ENCODE measurements around the gene PNPLA7.

Gene PNPLA7

DNA sequence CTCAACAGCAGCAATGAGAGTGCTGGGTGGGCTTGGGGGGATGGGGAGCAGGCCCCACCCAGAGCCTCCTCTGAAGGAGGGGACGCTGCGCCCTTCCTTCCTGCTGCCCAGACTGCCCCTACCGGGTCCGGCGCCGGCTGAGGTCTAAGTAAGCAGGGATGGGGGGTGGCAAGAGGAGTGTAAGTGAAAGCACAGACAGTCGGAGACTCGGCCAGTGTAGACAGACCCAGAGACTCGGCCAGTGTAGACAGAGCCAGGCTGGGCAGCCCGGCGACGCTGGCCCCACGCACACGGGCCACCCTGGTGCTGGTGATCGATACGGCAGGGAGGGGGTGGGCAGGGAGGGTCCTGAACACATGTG is 101.6 kb downstream of the PNPLA7 start:
- no peak overlapping the region for H3K4me3 ChIP-seq (ENCODE audit: low read length)
- H3K36me3 ChIP-seq (ENCODE audit: control insufficient read depth, insufficient read depth, low read length), result peaks cover 2% of the 10 kb centered on the region
- no peaks in the 10 kb centered on the region for H3K27me3 ChIP-seq (ENCODE audit: insufficient read depth, low read length, poor library complexity)
- DNase-seq, result no peak
- H2AK5ac ChIP-seq (ENCODE audit: low read length), result no peak overlapping the region
- no peak overlapping the region for H4K8ac ChIP-seq (ENCODE audit: low read depth, low read length)
- H3K9ac ChIP-seq (ENCODE audit: low read length), result no peak overlapping the region
- no peak overlapping the region for H3K23ac ChIP-seq (ENCODE audit: low read length)
- no peak overlapping the region for H2BK15ac ChIP-seq (replicated peaks; ENCODE audit: low read depth)
- no peak overlapping the region for H4K5ac ChIP-seq (ENCODE audit: low read length)
- no peak overlapping the region for H3K4me2 ChIP-seq (ENCODE audit: low read length)
- H3K79me2 ChIP-seq (ENCODE audit: control insufficient read depth, insufficient read depth, low read length), result no peaks in the 10 kb centered on the region
- H3K4me1 ChIP-seq (ENCODE audit: control insufficient read depth, low read depth, low read length), result no peaks in the 10 kb centered on the region
- no peaks in the 10 kb centered on the region for H3K79me1 ChIP-seq (ENCODE audit: low read length)
- H3K4ac ChIP-seq (ENCODE audit: low read depth, low read length), result no peak overlapping the region
- H3K18ac ChIP-seq (ENCODE audit: low read length), result no peak overlapping the region
- no peak overlapping the region for H3K56ac ChIP-seq (ENCODE audit: low read length)
- WGBS (ENCODE audit: extremely low coverage, insufficient coverage, low lambda C conversion rate), result no CpG with 5 or more reads among the region's 16 CpGs
- no peak overlapping the region for H3K27ac ChIP-seq (ENCODE audit: low read depth, low read length)
- no peak overlapping the region for H2BK120ac ChIP-seq (ENCODE audit: low read depth, low read length)
- no peak overlapping the region for H2BK5ac ChIP-seq (ENCODE audit: low read length)

DNA sequence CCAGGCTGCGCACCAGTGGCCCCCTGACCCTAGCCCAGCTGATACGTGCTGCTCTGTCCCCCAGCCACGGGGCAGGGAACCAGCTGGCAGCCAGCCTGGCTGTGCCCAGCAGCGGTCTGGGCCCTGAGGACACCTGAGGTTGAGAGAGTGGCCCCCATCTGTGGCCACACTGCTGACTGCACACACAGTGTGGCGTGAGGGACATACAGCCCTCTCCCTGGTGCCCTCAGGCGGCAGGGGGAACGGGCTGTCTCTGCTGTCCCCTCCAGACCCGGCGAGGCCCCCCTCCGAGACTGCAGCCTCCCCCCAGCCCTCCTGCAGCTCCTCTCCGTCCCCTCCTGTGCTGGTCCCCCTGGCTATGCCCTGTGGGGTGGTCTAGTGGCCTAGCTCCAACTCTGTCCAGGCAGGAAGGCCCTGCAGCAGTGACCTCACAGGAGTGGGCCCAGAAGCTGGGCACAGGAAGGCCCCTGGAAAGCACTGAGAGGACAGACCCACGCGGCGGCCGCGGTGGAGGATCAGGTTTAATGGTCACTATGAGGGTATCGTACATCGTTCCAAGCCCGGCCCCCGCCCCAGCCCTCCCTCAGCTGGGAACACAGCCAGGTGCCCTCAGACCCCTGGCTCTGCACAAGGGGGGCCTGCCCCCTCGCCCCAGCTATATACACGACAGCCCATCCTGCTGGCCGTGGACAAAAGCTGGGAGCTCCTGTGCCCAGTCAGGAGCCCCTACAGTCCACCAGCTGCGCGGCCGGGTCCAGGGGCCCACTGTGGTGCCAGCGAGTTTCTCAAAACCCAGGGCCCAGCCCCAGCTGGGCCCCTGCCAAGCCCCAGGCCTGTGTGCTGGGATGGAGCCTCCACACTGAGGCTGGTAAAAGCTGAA is 102.2 kb downstream of the PNPLA7 start:
- Histone ChIP-seq H3K4ac (ENCODE audit: low read depth, low read length) (no peak overlapping the region), H3K4me3 (ENCODE audit: low read length) (no peak overlapping the region), H3K27me3 (ENCODE audit: insufficient read depth, low read length, poor library complexity) (no peaks in the 10 kb centered on the region), H3K9ac (ENCODE audit: low read length) (no peak overlapping the region), H4K5ac (ENCODE audit: low read length) (no peak overlapping the region), H3K4me2 (ENCODE audit: low read length) (no peak overlapping the region), H3K27ac (ENCODE audit: low read depth, low read length) (no peak overlapping the region), H2BK15ac (replicated peaks; ENCODE audit: low read depth) (no peak overlapping the region), H3K79me1 (ENCODE audit: low read length) (no peaks in the 10 kb centered on the region), H3K18ac (ENCODE audit: low read length) (no peak overlapping the region), H3K4me1 (ENCODE audit: control insufficient read depth, low read depth, low read length) (no peaks in the 10 kb centered on the region), H3K79me2 (ENCODE audit: control insufficient read depth, insufficient read depth, low read length) (no peaks in the 10 kb centered on the region), H2BK5ac (ENCODE audit: low read length) (no peak overlapping the region), H3K56ac (ENCODE audit: low read length) (no peak overlapping the region), H2AK5ac (ENCODE audit: low read length) (no peak overlapping the region), H3K36me3 (ENCODE audit: control insufficient read depth, insufficient read depth, low read length) (peaks cover 2% of the 10 kb centered on the region), H3K23ac (ENCODE audit: low read length) (no peak overlapping the region), H4K8ac (ENCODE audit: low read depth, low read length) (no peak overlapping the region), H2BK120ac (ENCODE audit: low read depth, low read length) (no peak overlapping the region)
- WGBS (ENCODE audit: extremely low coverage, insufficient coverage, low lambda C conversion rate), result no CpG with 5 or more reads among the region's 27 CpGs
- no peak for DNase-seq

DNA sequence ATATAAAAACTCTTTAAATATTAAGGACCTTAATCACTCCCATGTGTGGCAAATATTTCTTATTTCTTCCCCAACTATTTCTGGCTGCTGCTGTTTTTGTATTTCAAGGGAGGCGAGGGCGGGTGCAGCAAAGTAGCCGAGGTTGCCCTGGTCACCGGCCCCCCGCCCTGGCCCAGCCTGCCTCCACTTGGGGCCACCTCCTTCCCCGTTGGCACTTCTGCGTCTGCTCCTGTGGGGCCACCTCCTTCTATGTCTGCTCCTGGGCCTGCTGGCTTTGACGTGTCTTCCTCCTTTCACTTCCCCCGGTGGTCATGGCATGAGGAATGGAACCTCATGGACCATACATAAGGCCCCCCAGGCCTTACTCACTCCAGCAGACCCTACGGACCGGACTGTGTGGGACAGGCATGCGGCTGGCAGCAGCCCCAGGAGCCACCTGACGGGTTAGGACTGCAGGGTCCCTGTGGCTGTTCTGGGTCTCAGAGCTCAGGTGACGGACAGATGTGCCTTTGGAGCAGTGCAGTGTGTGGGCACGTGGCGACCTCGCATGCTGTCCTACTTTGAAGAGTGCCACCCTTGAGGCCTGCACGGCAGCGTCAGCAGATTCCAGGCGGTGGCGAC is 103.2 kb downstream of the PNPLA7 start:
- Histone ChIP-seq H3K27ac (ENCODE audit: low read depth, low read length) (no peak overlapping the region), H3K56ac (ENCODE audit: low read length) (no peak overlapping the region), H3K79me1 (ENCODE audit: low read length) (no peaks in the 10 kb centered on the region), H3K9ac (ENCODE audit: low read length) (no peak overlapping the region), H3K4me3 (ENCODE audit: low read length) (no peak overlapping the region), H4K8ac (ENCODE audit: low read depth, low read length) (no peak overlapping the region), H3K23ac (ENCODE audit: low read length) (no peak overlapping the region), H3K4ac (ENCODE audit: low read depth, low read length) (no peak overlapping the region), H2BK5ac (ENCODE audit: low read length) (no peak overlapping the region), H2AK5ac (ENCODE audit: low read length) (no peak overlapping the region), H3K4me1 (ENCODE audit: control insufficient read depth, low read depth, low read length) (no peaks in the 10 kb centered on the region), H3K36me3 (ENCODE audit: control insufficient read depth, insufficient read depth, low read length) (peaks cover 2% of the 10 kb centered on the region), H2BK15ac (replicated peaks; ENCODE audit: low read depth) (no peak overlapping the region), H3K18ac (ENCODE audit: low read length) (no peak overlapping the region), H3K79me2 (ENCODE audit: control insufficient read depth, insufficient read depth, low read length) (no peaks in the 10 kb centered on the region), H2BK120ac (ENCODE audit: low read depth, low read length) (no peak overlapping the region), H3K27me3 (ENCODE audit: insufficient read depth, low read length, poor library complexity) (no peaks in the 10 kb centered on the region), H3K4me2 (ENCODE audit: low read length) (no peak overlapping the region), H4K5ac (ENCODE audit: low read length) (no peak overlapping the region)
- DNase-seq, result no peak
- no CpG with 5 or more reads among the region's 21 CpGs for WGBS (ENCODE audit: extremely low coverage, insufficient coverage, low lambda C conversion rate)

DNA sequence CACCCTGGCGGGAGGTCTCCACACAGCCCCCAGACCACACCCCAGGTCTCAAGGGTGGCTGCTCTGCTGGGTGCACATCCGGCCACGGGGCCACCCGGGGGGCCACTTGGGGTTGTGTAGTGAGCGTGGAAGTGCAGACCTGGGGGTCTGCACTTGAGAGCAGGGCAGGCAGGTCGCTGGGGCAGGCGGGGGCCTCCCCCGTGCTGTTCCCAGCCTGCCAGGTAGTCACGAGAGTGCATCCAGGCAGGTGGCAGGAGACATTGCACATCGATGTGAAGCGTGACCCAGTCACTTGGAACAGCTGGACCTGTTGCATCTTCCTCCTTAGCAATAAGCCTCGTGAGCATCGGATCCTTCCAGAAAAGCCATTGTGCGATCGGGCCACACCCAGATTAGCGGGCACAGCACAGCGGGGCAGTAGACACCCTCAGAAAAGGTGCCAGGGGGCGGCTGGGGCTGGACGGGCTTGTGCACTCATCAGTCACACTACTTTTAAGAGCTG is 104.2 kb downstream of the PNPLA7 start:
- Histone ChIP-seq H3K27me3 (ENCODE audit: insufficient read depth, low read length, poor library complexity) (no peaks in the 10 kb centered on the region), H3K4me3 (ENCODE audit: low read length) (no peak overlapping the region), H4K5ac (ENCODE audit: low read length) (no peak overlapping the region), H3K4me1 (ENCODE audit: control insufficient read depth, low read depth, low read length) (no peaks in the 10 kb centered on the region), H3K4ac (ENCODE audit: low read depth, low read length) (no peak overlapping the region), H3K56ac (ENCODE audit: low read length) (no peak overlapping the region), H3K36me3 (ENCODE audit: control insufficient read depth, insufficient read depth, low read length) (peaks cover 2% of the 10 kb centered on the region), H4K8ac (ENCODE audit: low read depth, low read length) (no peak overlapping the region), H2AK5ac (ENCODE audit: low read length) (no peak overlapping the region), H3K18ac (ENCODE audit: low read length) (no peak overlapping the region), H2BK5ac (ENCODE audit: low read length) (no peak overlapping the region), H2BK120ac (ENCODE audit: low read depth, low read length) (no peak overlapping the region), H3K23ac (ENCODE audit: low read length) (no peak overlapping the region), H3K4me2 (ENCODE audit: low read length) (no peak overlapping the region), H3K27ac (ENCODE audit: low read depth, low read length) (no peak overlapping the region), H2BK15ac (replicated peaks; ENCODE audit: low read depth) (no peak overlapping the region), H3K79me1 (ENCODE audit: low read length) (no peaks in the 10 kb centered on the region), H3K9ac (ENCODE audit: low read length) (no peak overlapping the region), H3K79me2 (ENCODE audit: control insufficient read depth, insufficient read depth, low read length) (no peaks in the 10 kb centered on the region)
- WGBS (ENCODE audit: extremely low coverage, insufficient coverage, low lambda C conversion rate), result no CpG with 5 or more reads among the region's 19 CpGs
- no peak for DNase-seq

DNA sequence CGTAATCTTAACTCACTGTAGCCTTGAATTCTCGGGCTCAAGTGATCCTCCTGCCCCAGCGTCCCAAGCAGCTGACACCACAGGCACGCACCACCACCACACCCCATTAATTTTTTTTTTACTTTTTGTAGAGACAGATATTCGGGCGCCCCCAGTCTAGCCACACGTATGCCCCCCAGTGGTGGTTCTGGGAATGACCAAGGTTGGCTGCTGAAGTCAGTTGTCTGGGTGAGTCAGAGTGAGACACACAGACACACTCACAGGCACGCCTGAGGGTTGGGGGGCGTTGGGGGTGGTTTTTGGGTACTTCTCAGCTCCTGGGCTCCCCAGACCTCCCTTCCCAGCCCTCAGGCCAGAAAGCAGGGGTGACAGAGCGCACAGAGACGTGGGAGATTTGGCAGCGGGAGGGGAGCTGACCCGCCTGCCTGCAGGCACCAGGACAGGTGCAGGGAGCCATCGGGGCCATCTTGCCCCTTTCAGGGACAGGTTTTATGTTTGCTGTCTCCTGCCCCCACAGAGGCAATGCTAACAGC is 104.9 kb downstream of the PNPLA7 start:
- Histone ChIP-seq H3K4ac (ENCODE audit: low read depth, low read length) (no peak overlapping the region), H3K23ac (ENCODE audit: low read length) (no peak overlapping the region), H2BK120ac (ENCODE audit: low read depth, low read length) (no peak overlapping the region), H3K4me1 (ENCODE audit: control insufficient read depth, low read depth, low read length) (no peaks in the 10 kb centered on the region), H3K27ac (ENCODE audit: low read depth, low read length) (no peak overlapping the region), H3K4me2 (ENCODE audit: low read length) (no peak overlapping the region), H3K79me1 (ENCODE audit: low read length) (no peaks in the 10 kb centered on the region), H2AK5ac (ENCODE audit: low read length) (no peak overlapping the region), H3K9ac (ENCODE audit: low read length) (no peak overlapping the region), H3K79me2 (ENCODE audit: control insufficient read depth, insufficient read depth, low read length) (no peaks in the 10 kb centered on the region), H3K56ac (ENCODE audit: low read length) (peak overlapping the region; percentile 7), H2BK5ac (ENCODE audit: low read length) (no peak overlapping the region), H3K18ac (ENCODE audit: low read length) (no peak overlapping the region), H3K4me3 (ENCODE audit: low read length) (no peak overlapping the region), H2BK15ac (replicated peaks; ENCODE audit: low read depth) (no peak overlapping the region), H3K36me3 (ENCODE audit: control insufficient read depth, insufficient read depth, low read length) (peaks cover 2% of the 10 kb centered on the region), H4K5ac (ENCODE audit: low read length) (no peak overlapping the region), H4K8ac (ENCODE audit: low read depth, low read length) (no peak overlapping the region), H3K27me3 (ENCODE audit: insufficient read depth, low read length, poor library complexity) (no peaks in the 10 kb centered on the region)
- WGBS (ENCODE audit: extremely low coverage, insufficient coverage, low lambda C conversion rate), result no CpG with 5 or more reads among the region's 14 CpGs
- DNase-seq, result peak; percentile 71
